A549 (cell line): Measurements from ENCODE around the gene C2CD3.

Experiments
- CTCF ChIP-seq: fragments of >200 bp; sonication (Bioruptor Twin); formaldehyde crosslinking; IDR thresholded peaks from 3 replicates; pipeline ENCODE4 v1.5.1; 2016
- PBX3 ChIP-seq: IDR thresholded peaks from 2 replicates; pipeline ENCODE4 v1.6.1; 2012
- RCOR1 ChIP-seq: fragments of 150-350 bp; IDR thresholded peaks from 2 replicates; pipeline ENCODE4 v1.6.1; 2014; ENCODE audit warnings: antibody characterized with exemption, low read length, low read depth

- TF ChIP-seq CTCF (no peak), PBX3 (no peak), RCOR1 (no peak)
Observed at GRCh38 chr11:73977856-73978519, 192.8 kb downstream of the C2CD3 start.
